Mammary epithelial cell (primary cell): ENCODE measurements around the gene PRKN.

Experiments
- EZH2 ChIP-seq: IDR thresholded peaks from 2 replicates; pipeline ENCODE4 v1.6.1; 2012; ENCODE audit warnings: low read length, inconsistent platforms, borderline replicate concordance
- TF ChIP-seq, protein P1 (sequence below), 2 donors: IDR thresholded peaks in 1 of 2; conservative IDR thresholded peaks in 1 of 2; 2 replicates each; pipeline ENCODE4 v1.5.1; 2011 to 2012; ENCODE audit warnings: inconsistent platforms in 2 of 2, low read length in 2 of 2, mild to moderate bottlenecking in 2 of 2, control low read depth in 1 of 2, low read depth in 1 of 2; ENCODE audit not compliant: insufficient read depth in 1 of 2; ENCODE audit errors: extremely low read depth in 1 of 2

GRCh38 chr6:161354276-161354840 lies 1373.2 kb downstream of the PRKN start:
- TF ChIP-seq, protein P1, sequence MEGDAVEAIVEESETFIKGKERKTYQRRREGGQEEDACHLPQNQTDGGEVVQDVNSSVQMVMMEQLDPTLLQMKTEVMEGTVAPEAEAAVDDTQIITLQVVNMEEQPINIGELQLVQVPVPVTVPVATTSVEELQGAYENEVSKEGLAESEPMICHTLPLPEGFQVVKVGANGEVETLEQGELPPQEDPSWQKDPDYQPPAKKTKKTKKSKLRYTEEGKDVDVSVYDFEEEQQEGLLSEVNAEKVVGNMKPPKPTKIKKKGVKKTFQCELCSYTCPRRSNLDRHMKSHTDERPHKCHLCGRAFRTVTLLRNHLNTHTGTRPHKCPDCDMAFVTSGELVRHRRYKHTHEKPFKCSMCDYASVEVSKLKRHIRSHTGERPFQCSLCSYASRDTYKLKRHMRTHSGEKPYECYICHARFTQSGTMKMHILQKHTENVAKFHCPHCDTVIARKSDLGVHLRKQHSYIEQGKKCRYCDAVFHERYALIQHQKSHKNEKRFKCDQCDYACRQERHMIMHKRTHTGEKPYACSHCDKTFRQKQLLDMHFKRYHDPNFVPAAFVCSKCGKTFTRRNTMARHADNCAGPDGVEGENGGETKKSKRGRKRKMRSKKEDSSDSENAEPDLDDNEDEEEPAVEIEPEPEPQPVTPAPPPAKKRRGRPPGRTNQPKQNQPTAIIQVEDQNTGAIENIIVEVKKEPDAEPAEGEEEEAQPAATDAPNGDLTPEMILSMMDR (conservative IDR thresholded peaks at IDR 0.05 in 1 of 2, IDR thresholded peaks at IDR 0.05 in 1 of 2; ENCODE audit: extremely low read depth in 1 of 2, insufficient read depth in 1 of 2, low read depth in 1 of 2, low read length in 2 of 2), result no peak
- no peak for TF ChIP-seq EZH2
